Measurements from ENCODE around the gene RHOH.

- TF ChIP-seq CTCF (IDR thresholded peaks at IDR 0.05) (no peak), POLR2AphosphoS5 (IDR thresholded peaks at IDR 0.05) (no peak), POLR2A (IDR thresholded peaks at IDR 0.05; ENCODE audit: low read depth) (no peak), EP300 (IDR thresholded peaks at IDR 0.05) (no peak)
These were observed 65.3 kb downstream of the RHOH start for GRCh38 chr4:40262077-40262528.

Data from esophagus muscularis mucosa (tissue), 4 donors.